ENCODE data around the gene MYH10. TPM values are rescaled to one million over a fixed set of nuclear protein-coding genes. Genes with fewer than 3 reads are reported as not detected.

The MYH10 gene
- total and polyA plus RNA-seq, 9 of the 15 experiments (the other 6 are each of a cell fraction or from before 2014, with no cell fraction given): 16.3 to 95.3 (median 39.7) TPM

DNA sequence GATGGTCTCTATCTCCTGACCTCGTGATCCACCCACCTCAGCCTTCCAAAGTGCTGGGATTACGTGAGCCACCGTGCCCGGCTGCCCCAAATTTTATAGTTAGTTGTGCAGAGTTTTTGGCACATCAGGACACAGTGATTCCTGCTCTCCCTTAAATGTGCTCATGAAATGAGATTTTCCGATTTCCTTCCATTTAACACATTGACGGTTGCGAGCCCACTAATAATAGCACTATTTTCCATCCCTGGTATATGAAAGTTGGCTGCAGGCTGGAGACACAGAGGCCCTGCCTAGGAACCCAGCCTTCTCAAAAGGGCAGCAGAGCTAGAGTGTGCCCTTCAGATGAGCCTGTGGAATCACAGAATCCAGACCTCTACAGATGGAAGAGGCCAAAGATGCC lies 17.4 kb upstream of the MYH10 start:
- BruUV-seq (replicated peaks): no TSS peak
- H3K9me3 ChIP-seq (replicated peaks; ENCODE audit: control insufficient read depth, insufficient read depth, low read depth, low read length): no peaks in the 10 kb centered on the region
- no peak overlapping the region for H3K27ac ChIP-seq (ENCODE audit: extremely low read depth, low read depth, low read length)
- ATAC-seq (no peak), FAIRE-seq (no peak), DNase-seq (ENCODE audit: extremely low read depth in 1 of 4, low spot score in 3 of 4) (no peak)
- ChIA-PET CTCF (ENCODE audit: low intra/inter-chr PET ratio) (interaction anchor here (0.5 kb wide), 1 partner anchor 498 kb away, joined by 3 read pairs; no protein-coding TSS in a partner anchor), POLR2A (no interaction called here)
- intact Hi-C loops (cut with micrococcal nuclease) (no loop called here), in situ Hi-C loops (cut with MboI) (no loop called here)
- no peaks in the 10 kb centered on the region for H3K9me1 ChIP-seq (ENCODE audit: control insufficient read depth, insufficient read depth, low read length)
- H3K9ac ChIP-seq (ENCODE audit: insufficient read depth in 1 of 2, low read depth in 2 of 2, low read length in 2 of 2): no peak overlapping the region
- no peak overlapping the region for H2AFZ ChIP-seq (ENCODE audit: low read depth, low read length)
- H3K79me2 ChIP-seq (ENCODE audit: control insufficient read depth, insufficient read depth, low read length): no peaks in the 10 kb centered on the region
- H4K20me1 ChIP-seq (replicated peaks; ENCODE audit: control insufficient read depth, insufficient read depth, low read length): no peaks in the 10 kb centered on the region
- TF ChIP-seq KAT2B (IDR thresholded peaks at IDR 0.05; ENCODE audit: low read depth, low read length) (no peak), GATA2 (CRISPR knock-in tag; IDR thresholded peaks at IDR 0.05) (no peak), ZNF23 (CRISPR knock-in tag; IDR thresholded peaks at IDR 0.05) (no peak)
- H3K4me2 ChIP-seq (ENCODE audit: insufficient read depth, low read length): no peak overlapping the region
- no peaks in the 10 kb centered on the region for H3K4me1 ChIP-seq (replicated peaks in 1 of 2; ENCODE audit: control insufficient read depth in 2 of 2, insufficient read depth in 2 of 2, low read length in 2 of 2)
- no peaks in the 10 kb centered on the region for H3K36me3 ChIP-seq (ENCODE audit: control insufficient read depth, insufficient read depth, low read length)
- no peak overlapping the region for H3K4me3 ChIP-seq
- 10% methylated on average over 7 of the region's 7 CpGs for WGBS (ENCODE audit: insufficient coverage, low coverage, missing lambda C conversion rate)
- peaks cover 12 to 54% of the 10 kb centered on the region in 2 experiments; a peak in 4 of 5 replicates for H3K27me3 ChIP-seq (ENCODE audit: control insufficient read depth in 2 of 2, insufficient read depth in 2 of 2, low read length in 2 of 2)

DNA sequence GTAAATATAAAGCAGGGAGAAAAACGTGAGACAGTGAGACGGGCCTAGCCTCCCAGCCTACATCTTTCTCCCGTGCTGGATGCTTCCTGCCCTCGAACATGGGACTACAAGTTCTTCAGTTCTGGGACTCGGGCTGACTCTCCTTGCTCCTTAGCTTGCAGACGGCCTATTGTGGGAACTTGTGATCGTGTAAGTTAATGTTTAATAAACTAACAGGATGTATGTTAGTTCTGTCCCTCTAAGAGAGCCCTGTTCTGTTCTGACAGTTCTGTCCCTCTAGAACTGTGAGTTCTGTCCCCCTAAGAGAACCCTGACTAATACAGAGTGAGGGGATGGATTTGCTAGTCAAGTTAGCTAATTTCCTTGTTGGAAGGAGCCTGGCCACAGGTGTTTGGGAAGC lies 16.7 kb upstream of the MYH10 start:
- BruUV-seq (replicated peaks): no TSS peak
- no peak for ATAC-seq
- Histone ChIP-seq H3K9ac (ENCODE audit: insufficient read depth in 1 of 2, low read depth in 2 of 2, low read length in 2 of 2) (no peak overlapping the region), H3K9me1 (ENCODE audit: control insufficient read depth, insufficient read depth, low read length) (no peaks in the 10 kb centered on the region), H3K4me3 (no peak overlapping the region), H4K20me1 (replicated peaks; ENCODE audit: control insufficient read depth, insufficient read depth, low read length) (no peaks in the 10 kb centered on the region), H3K36me3 (ENCODE audit: control insufficient read depth, insufficient read depth, low read length) (no peaks in the 10 kb centered on the region), H2AFZ (ENCODE audit: low read depth, low read length) (no peak overlapping the region), H3K4me2 (ENCODE audit: insufficient read depth, low read length) (no peak overlapping the region), H3K27ac (ENCODE audit: extremely low read depth, low read depth, low read length) (no peak overlapping the region), H3K4me1 (replicated peaks in 1 of 2; ENCODE audit: control insufficient read depth in 2 of 2, insufficient read depth in 2 of 2, low read length in 2 of 2) (no peaks in the 10 kb centered on the region), H3K27me3 (ENCODE audit: control insufficient read depth in 2 of 2, insufficient read depth in 2 of 2, low read length in 2 of 2) (peaks cover 12 to 53% of the 10 kb centered on the region in 2 experiments; a peak in 4 of 5 replicates), H3K79me2 (ENCODE audit: control insufficient read depth, insufficient read depth, low read length) (no peaks in the 10 kb centered on the region), H3K9me3 (replicated peaks; ENCODE audit: control insufficient read depth, insufficient read depth, low read depth, low read length) (no peaks in the 10 kb centered on the region)
- ChIA-PET CTCF (ENCODE audit: low intra/inter-chr PET ratio) (no interaction called here), POLR2A (no interaction called here)
- no peak for FAIRE-seq
- 2% methylated on average over 7 of the region's 7 CpGs for WGBS (ENCODE audit: insufficient coverage, low coverage, missing lambda C conversion rate)
- DNase-seq (ENCODE audit: extremely low read depth in 1 of 4, low spot score in 3 of 4): no peak
- intact Hi-C loops (cut with micrococcal nuclease) (no loop called here), in situ Hi-C loops (cut with MboI) (no loop called here)
- no peak for TF ChIP-seq PHF20 (IDR thresholded peaks at IDR 0.05; ENCODE audit: partially characterized antibody)
- no peak for TF ChIP-seq ZNF347 (CRISPR knock-in tag; IDR thresholded peaks at IDR 0.05; ENCODE audit: low read depth)
- TF ChIP-seq, protein P1, sequence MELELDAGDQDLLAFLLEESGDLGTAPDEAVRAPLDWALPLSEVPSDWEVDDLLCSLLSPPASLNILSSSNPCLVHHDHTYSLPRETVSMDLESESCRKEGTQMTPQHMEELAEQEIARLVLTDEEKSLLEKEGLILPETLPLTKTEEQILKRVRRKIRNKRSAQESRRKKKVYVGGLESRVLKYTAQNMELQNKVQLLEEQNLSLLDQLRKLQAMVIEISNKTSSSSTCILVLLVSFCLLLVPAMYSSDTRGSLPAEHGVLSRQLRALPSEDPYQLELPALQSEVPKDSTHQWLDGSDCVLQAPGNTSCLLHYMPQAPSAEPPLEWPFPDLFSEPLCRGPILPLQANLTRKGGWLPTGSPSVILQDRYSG (tag; conservative IDR thresholded peaks at IDR 0.05; ENCODE audit: low read depth): no peak
- TF ChIP-seq, protein P2, sequence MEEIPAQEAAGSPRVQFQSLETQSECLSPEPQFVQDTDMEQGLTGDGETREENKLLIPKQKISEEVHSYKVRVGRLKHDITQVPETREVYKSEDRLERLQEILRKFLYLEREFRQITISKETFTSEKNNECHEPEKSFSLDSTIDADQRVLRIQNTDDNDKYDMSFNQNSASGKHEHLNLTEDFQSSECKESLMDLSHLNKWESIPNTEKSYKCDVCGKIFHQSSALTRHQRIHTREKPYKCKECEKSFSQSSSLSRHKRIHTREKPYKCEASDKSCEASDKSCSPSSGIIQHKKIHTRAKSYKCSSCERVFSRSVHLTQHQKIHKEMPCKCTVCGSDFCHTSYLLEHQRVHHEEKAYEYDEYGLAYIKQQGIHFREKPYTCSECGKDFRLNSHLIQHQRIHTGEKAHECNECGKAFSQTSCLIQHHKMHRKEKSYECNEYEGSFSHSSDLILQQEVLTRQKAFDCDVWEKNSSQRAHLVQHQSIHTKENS (CRISPR knock-in tag; IDR thresholded peaks at IDR 0.05): no peak
- no peak for TF ChIP-seq GABPB1 (CRISPR knock-in tag; IDR thresholded peaks at IDR 0.05)
- TF ChIP-seq SMAD2 (IDR thresholded peaks at IDR 0.05; ENCODE audit: low read depth, low read length): no peak
- TF ChIP-seq ZNF140 (CRISPR knock-in tag; IDR thresholded peaks at IDR 0.05): no peak
- TF ChIP-seq, protein P3, sequence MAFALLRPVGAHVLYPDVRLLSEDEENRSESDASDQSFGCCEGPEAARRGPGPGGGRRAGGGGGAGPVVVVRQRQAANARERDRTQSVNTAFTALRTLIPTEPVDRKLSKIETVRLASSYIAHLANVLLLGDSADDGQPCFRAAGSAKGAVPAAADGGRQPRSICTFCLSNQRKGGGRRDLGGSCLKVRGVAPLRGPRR (CRISPR knock-in tag; IDR thresholded peaks at IDR 0.05): no peak
- TF ChIP-seq, protein P4, sequence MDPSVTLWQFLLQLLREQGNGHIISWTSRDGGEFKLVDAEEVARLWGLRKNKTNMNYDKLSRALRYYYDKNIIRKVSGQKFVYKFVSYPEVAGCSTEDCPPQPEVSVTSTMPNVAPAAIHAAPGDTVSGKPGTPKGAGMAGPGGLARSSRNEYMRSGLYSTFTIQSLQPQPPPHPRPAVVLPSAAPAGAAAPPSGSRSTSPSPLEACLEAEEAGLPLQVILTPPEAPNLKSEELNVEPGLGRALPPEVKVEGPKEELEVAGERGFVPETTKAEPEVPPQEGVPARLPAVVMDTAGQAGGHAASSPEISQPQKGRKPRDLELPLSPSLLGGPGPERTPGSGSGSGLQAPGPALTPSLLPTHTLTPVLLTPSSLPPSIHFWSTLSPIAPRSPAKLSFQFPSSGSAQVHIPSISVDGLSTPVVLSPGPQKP (CRISPR knock-in tag; IDR thresholded peaks at IDR 0.05): no peak

Measured in K562 (cell line).